HG03571 (cell line): ENCODE results near the gene YBX2.
A peak's percentile ranks its signal among the peaks of the same experiment; 100 is the strongest.
"Not testable (repeated sequence)": the region's sequence is repeated elsewhere in the genome, so short reads cannot be mapped to it uniquely, and the experiment has no call there.

Experiments used
- ATAC-seq: cut with Tn5 transposase; IDR thresholded peaks from one replicate; pipeline ENCODE4 v1.9.1; 2021; ENCODE audit not compliant: unreplicated experiment

Gene YBX2

GRCh38 chr17:7248796-7249195 is 45.6 kb downstream of the YBX2 start:
- no peak for ATAC-seq

DNA sequence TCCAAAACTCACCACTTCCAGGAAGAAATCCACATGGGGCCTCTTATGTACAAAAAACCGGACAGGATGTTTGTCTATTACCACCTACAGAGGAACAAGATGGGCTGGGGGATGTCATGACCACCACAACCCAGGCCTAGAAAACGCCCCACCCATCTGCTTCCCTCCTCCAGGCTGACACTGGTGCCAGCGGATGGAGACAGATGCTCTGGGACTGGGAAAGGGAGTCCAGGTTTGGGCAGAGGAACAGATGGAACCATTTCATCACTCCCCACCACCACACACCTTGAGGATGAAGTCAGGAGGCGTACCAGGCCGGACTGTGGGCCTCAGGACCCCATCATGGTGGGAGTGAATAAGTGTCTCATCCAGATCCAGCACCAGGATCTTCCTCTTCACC is 47.7 kb downstream of the YBX2 start:
- ATAC-seq: no peak

GRCh38 chr17:7243838-7244237 is 50.6 kb downstream of the YBX2 start:
- ATAC-seq: not testable (repeated sequence)

GRCh38 chr17:7243453-7243729 is 51.0 kb downstream of the YBX2 start:
- ATAC-seq: no peak

GRCh38 chr17:7242717-7243452 is 51.6 kb downstream of the YBX2 start:
- ATAC-seq: peak; percentile 30

- ATAC-seq: peak; percentile 22
These were observed 52.4 kb downstream of the YBX2 start, which contains the start of gene GABARAP for GRCh38 chr17:7241783-7242716. Gene GABARAP, minus strand, starts transcription at chr17:7242449. Its CDS starts 119 bp downstream, at chr17:7242330.

- ATAC-seq: no peak
These were observed 53.2 kb downstream of the YBX2 start for GRCh38 chr17:7241090-7241733.

GRCh38 chr17:7240375-7240774 is 54.1 kb downstream of the YBX2 start:
- no peak for ATAC-seq

DNA sequence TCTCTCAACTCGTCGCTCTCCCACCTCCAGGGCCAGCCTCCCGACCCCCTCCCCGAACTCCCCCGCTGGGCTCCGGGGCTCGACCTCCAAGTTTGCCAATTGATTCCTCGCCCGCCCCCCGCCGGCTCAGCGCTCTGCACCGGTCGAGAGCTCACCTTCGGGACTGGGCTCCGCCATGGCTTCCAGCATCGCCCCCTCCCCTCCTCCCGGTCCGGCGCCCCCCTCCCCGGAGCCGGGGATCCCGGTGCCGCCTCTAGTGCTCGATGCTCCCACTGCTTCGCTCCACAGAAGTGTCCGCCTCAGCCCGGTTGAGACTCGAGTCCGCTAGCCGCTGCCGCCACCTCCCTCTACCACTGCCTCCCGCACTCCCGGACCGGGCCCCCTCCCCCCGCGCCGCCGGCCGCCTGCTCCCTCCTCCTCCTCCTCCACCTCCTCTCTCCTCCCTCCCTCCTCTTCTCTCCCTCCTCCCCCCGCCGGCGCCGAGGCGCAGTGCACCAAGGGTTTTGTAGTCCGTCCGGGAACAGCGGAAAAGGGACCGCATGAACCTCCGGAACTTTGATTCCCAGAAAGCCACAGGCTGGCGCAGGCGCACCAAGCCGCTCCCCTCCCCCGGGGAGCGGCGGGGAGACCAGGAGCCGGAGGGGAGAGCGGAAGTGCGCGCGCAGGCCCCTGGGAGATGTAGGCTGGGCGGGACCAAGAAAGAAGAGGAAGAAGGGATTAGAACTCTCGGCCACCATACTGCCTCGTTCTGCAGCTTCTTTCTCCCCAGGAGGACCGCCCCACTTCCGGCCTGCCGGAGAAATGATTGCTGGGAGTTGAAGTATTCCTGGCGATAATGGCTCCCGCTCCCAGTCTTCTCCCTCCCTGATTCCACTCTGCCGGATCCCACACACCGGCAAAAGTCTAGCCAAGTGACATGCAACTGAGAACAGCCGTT is 55.1 kb downstream of the YBX2 start, which contains the start of gene PHF23:
Gene PHF23 (minus strand): TSS at position 367 of the 937 bp plus-strand sequence. CDS start 178 bp downstream, at position 189.
- peak; percentile 41 for ATAC-seq

DNA sequence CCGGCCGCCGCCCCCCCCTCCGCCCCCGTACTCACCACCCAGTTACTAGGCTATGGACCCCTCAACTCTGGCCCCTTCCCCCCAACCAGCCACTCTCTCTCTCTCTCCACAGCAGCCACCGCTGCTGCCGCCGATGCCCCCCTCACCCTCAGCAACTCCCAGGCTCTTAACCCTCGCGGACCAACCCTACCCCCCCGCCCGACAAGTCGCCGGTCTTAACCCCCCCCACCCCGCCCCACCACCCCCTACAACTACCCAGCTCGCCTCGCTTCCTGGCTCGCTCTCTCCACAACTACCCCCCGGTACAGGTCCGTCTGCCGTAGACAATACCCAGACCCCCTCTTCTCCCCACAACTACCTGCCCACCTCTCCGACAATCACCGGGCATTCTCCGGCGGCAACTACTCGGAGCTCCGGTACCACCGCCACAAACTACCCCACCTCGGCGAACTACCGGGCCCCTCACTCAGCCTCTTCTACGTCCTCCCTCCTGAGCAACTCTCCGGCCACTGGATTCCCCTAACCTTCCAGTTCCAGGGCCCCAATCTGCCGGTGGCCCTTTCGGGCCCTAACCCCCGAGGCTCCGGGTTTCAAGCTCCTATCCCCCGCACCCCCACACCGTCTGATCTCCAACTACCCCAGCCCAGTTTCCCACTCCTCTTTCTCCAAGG is 55.9 kb downstream of the YBX2 start:
- ATAC-seq: no peak
